HepG2 (cell line): Measurements from ENCODE around the gene TBX15.

Experiments used
- BHLHE40 ChIP-seq: IDR thresholded peaks from 2 replicates; pipeline ENCODE4 v1.6.1; 2011; ENCODE audit warnings: low read length, improper control_type of control experiment
- HNRNPLL ChIP-seq: fragments of 200-400 bp; formaldehyde crosslinking; IDR thresholded peaks from 2 replicates; pipeline ENCODE4 v1.6.1; 2017; ENCODE audit warnings: mild to moderate bottlenecking, low read depth, low read length; ENCODE audit not compliant: poor library complexity, severe bottlenecking
- KAT7 ChIP-seq: IDR thresholded peaks from 2 replicates; pipeline ENCODE4 v1.6.1; 2018; ENCODE audit warnings: borderline replicate concordance, missing compliant biosample characterization
- KDM5A ChIP-seq: fragments of 200-600 bp; sonication (generic); IDR thresholded peaks from 2 replicates; pipeline ENCODE4 v1.7.0; 2018; ENCODE audit warnings: antibody characterized with exemption, mild to moderate bottlenecking, low read length, borderline replicate concordance
- MAFK ChIP-seq, 2 experiments: IDR thresholded peaks in 1 of 2; conservative IDR thresholded peaks in 1 of 2; 2 replicates each; pipeline ENCODE4 v1.6.1; 2011; ENCODE audit warnings: improper control_type of control experiment in 2 of 2, low read length in 2 of 2
- NFIC ChIP-seq: IDR thresholded peaks from 2 replicates; pipeline ENCODE4 v1.6.1; 2012; ENCODE audit warnings: mild to moderate bottlenecking, low read length, inconsistent platforms
- NR3C1 ChIP-seq: sonication (generic); formaldehyde crosslinking; IDR thresholded peaks from 2 replicates; pipeline ENCODE4 v1.4.0; 2020; ENCODE audit warnings: missing genetic modification reagents
- TBP ChIP-seq: sonication (generic); formaldehyde crosslinking; IDR thresholded peaks from 2 replicates; pipeline ENCODE4 v1.5.0; 2020; ENCODE audit warnings: missing genetic modification reagents
- ZNF232 ChIP-seq: sonication (generic); formaldehyde crosslinking; IDR thresholded peaks from 2 replicates; pipeline ENCODE4 v1.4.0; 2020; ENCODE audit warnings: missing genetic modification reagents, borderline replicate concordance
- ZNF879 ChIP-seq: sonication (generic); formaldehyde crosslinking; IDR thresholded peaks from 2 replicates; pipeline ENCODE4 v1.8.1; 2023; ENCODE audit warnings: missing genetic modification reagents
- ZZZ3 ChIP-seq: sonication (generic); formaldehyde crosslinking; IDR thresholded peaks from 2 replicates; pipeline ENCODE4 v1.4.0; 2020; ENCODE audit warnings: missing genetic modification reagents, mild to moderate bottlenecking, borderline replicate concordance
- TF ChIP-seq, protein P1 (sequence below): sonication (generic); formaldehyde crosslinking; IDR thresholded peaks from 2 replicates; pipeline ENCODE4 v1.5.0; 2020; ENCODE audit warnings: mild to moderate bottlenecking, missing genetic modification reagents, moderate library complexity
- TF ChIP-seq, protein P2 (sequence below), 2 experiments: IDR thresholded peaks; 2 replicates each; pipeline ENCODE4 v1.6.1; 2011 to 2012; ENCODE audit warnings: low read length in 2 of 2, borderline replicate concordance in 1 of 2, low read depth in 1 of 2, mild to moderate bottlenecking in 1 of 2, moderate library complexity in 1 of 2

DNA sequence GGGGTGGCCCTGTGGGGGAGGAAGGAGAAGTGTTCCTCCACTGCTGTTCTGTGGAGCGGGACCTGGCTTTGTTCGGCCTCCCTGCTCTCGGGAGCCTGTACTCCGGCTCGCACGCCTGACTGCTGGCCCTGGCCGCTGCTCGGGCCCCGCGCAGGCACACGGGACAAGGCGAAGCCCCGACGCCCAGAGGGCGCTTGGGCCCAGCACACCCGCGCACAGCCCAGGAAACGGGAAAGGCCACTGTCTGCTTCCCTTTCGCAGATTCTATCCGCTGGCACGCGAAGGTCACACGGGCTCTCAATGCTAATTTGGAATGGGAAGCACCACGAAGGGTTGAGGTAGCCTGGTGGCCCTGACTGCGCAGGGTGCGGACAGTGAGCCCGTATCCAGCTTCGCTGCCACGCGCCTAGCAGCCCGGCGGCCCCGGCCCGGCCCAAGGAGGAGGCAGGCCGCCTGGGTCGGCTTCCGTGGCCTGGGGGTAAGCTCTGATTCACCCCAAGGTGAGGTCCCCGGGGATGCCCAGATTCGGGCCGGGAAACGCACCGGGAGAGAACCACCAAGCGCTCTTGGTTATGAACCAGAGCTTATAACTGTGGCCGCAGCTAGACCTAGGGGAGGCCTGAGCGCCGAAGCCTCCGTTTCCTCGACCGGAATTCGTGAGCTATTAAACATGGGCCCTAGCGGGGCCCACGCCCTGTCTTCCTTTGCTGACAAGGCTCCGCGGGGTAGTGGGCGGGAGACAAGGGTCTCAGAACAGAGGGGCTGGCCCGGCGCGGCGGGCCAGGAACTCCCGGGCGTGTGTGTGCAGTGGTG, 19.7 kb upstream of the TBX15 start:
- TF ChIP-seq BHLHE40 (no peak), ZZZ3 (CRISPR knock-in tag) (no peak), ZNF232 (CRISPR knock-in tag) (no peak), NR3C1 (CRISPR knock-in tag) (no peak), ZNF879 (no peak), TBP (CRISPR knock-in tag) (no peak), MAFK (conservative IDR thresholded peaks at IDR 0.05 in 1 of 2, IDR thresholded peaks at IDR 0.05 in 1 of 2; ENCODE audit: low read length in 2 of 2) (no peak), NFIC (no peak), HNRNPLL (no peak), KDM5A (no peak), KAT7 (no peak)
- TF ChIP-seq, protein P1, sequence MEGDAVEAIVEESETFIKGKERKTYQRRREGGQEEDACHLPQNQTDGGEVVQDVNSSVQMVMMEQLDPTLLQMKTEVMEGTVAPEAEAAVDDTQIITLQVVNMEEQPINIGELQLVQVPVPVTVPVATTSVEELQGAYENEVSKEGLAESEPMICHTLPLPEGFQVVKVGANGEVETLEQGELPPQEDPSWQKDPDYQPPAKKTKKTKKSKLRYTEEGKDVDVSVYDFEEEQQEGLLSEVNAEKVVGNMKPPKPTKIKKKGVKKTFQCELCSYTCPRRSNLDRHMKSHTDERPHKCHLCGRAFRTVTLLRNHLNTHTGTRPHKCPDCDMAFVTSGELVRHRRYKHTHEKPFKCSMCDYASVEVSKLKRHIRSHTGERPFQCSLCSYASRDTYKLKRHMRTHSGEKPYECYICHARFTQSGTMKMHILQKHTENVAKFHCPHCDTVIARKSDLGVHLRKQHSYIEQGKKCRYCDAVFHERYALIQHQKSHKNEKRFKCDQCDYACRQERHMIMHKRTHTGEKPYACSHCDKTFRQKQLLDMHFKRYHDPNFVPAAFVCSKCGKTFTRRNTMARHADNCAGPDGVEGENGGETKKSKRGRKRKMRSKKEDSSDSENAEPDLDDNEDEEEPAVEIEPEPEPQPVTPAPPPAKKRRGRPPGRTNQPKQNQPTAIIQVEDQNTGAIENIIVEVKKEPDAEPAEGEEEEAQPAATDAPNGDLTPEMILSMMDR (CRISPR knock-in tag), result no peak
- TF ChIP-seq, protein P2, sequence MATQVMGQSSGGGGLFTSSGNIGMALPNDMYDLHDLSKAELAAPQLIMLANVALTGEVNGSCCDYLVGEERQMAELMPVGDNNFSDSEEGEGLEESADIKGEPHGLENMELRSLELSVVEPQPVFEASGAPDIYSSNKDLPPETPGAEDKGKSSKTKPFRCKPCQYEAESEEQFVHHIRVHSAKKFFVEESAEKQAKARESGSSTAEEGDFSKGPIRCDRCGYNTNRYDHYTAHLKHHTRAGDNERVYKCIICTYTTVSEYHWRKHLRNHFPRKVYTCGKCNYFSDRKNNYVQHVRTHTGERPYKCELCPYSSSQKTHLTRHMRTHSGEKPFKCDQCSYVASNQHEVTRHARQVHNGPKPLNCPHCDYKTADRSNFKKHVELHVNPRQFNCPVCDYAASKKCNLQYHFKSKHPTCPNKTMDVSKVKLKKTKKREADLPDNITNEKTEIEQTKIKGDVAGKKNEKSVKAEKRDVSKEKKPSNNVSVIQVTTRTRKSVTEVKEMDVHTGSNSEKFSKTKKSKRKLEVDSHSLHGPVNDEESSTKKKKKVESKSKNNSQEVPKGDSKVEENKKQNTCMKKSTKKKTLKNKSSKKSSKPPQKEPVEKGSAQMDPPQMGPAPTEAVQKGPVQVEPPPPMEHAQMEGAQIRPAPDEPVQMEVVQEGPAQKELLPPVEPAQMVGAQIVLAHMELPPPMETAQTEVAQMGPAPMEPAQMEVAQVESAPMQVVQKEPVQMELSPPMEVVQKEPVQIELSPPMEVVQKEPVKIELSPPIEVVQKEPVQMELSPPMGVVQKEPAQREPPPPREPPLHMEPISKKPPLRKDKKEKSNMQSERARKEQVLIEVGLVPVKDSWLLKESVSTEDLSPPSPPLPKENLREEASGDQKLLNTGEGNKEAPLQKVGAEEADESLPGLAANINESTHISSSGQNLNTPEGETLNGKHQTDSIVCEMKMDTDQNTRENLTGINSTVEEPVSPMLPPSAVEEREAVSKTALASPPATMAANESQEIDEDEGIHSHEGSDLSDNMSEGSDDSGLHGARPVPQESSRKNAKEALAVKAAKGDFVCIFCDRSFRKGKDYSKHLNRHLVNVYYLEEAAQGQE (IDR thresholded peaks at IDR 0.05; ENCODE audit: borderline replicate concordance in 1 of 2, low read depth in 1 of 2, low read length in 2 of 2), result no peak
